GM12874 (cell line): Measurements from ENCODE around the gene CPLX1.

Experiments used
- CTCF ChIP-seq: IDR thresholded peaks from 2 replicates; pipeline ENCODE4 v1.5.1; 2011; ENCODE audit warnings: low read depth, mild to moderate bottlenecking, control low read depth, low read length, moderate library complexity; ENCODE audit not compliant: insufficient read depth

CPLX1 gene

GRCh38 chr4:786074-786741, 39.7 kb downstream of the CPLX1 start:
- no peak for TF ChIP-seq CTCF

DNA sequence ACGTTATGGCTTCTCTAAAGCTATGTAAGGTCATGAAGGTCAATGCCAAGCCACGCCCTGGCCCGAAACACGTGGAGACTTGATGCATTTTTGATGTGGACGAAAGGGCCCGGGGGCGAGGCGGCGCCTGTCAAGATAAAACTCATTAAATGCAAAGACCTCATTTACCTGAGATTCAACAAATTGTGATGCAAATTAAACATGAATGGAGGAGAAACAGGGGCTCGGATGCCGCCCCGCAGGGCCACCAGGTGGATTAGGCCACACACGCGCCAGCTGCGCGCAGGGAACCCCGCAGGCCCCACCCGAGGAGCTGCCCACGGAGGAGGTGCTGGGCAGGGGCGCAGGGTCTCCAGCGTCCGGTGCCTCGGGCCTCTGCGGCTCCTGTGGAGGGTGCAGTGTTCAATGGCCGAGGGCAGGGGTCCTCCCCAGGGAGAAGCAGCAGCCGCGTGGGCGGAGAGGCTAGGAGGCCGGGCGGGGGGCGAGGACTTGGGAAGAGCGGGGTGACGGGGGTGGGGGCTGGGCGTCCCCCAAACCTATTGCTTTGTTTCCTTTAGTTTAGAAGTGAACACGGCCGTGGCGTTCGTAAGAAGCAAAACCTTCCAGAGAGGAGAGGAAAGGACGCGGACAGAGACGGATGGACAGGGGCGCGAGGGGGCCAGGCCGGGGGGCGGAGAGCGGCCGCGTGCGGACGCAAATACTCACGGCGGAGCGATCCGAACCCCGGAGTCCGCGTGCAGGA, 40.4 kb downstream of the CPLX1 start:
- no peak for TF ChIP-seq CTCF

GRCh38 chr4:784401-785331, 41.3 kb downstream of the CPLX1 start:
- TF ChIP-seq CTCF: no peak

DNA sequence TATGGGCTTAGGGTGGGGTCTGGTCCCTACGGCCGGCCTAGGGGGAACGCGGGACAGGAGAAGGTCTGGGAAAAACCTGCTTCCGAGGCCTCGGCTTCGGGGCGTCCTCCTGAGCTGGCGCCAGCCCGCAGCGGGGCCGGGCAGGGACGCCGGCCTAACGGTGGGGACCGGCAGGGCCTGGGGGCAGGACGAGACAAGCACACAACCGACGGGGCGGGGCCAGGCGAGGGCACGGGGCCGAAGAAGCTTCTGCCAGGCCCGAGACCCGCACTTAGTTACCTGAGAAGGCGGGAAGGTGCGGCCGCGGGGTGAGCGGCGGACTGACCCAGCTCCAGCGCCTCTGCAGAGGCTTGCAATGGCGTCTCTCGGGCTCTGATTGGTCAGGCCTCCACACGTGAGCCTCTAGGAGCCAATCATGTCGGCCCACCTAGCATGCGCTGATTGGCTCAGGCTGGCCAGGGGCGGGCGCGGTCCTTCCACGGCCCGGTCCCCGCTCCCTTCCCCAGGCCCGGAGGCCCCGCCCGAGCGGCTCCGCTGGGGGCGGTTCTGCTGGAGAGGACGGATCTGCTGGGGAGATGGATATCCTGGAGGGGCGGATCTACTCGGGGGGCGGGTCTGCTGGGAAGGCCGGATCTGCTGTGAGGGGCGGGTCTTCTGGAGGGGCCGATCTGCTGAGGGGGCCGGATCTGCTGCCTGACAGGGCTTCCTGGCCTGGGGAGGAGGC, 44.3 kb downstream of the CPLX1 start:
- TF ChIP-seq CTCF: no peak

- TF ChIP-seq CTCF: no peak
These were observed 45.0 kb downstream of the CPLX1 start for GRCh38 chr4:780716-781492.

GRCh38 chr4:779555-779954, 46.4 kb downstream of the CPLX1 start:
- TF ChIP-seq CTCF: no peak
